GM21723 (cell line): ENCODE measurements around the gene LZTR1.
"Not testable (repeated sequence)": the region's sequence is repeated elsewhere in the genome, so short reads cannot be mapped to it uniquely, and the experiment has no call there.

Experiments used
- ATAC-seq: cut with Tn5 transposase; IDR thresholded peaks from one replicate; pipeline ENCODE4 v1.9.1; 2021; ENCODE audit warnings: mild to moderate bottlenecking, moderate library complexity; ENCODE audit not compliant: unreplicated experiment

Gene LZTR1

GRCh38 chr22:20965104-20965887, 16.8 kb upstream of the LZTR1 start:
- no peak for ATAC-seq

GRCh38 chr22:20965888-20966855, 15.9 kb upstream of the LZTR1 start:
- ATAC-seq: no peak

- no peak for ATAC-seq
Observed at GRCh38 chr22:20966883-20967696, 15.0 kb upstream of the LZTR1 start, which contains the start of gene AIFM3. Gene AIFM3, plus strand, starts transcription at chr22:20967255. Its CDS starts 690 bp downstream, at chr22:20967945.

GRCh38 chr22:20967697-20968211, 14.3 kb upstream of the LZTR1 start:
- no peak for ATAC-seq

- ATAC-seq: no peak
Observed at GRCh38 chr22:20968281-20968977, 13.7 kb upstream of the LZTR1 start.

- ATAC-seq: no peak
Observed at GRCh38 chr22:20970939-20971657, 11.0 kb upstream of the LZTR1 start.

- ATAC-seq: not testable (repeated sequence)
Observed at GRCh38 chr22:20972014-20972694, 9.9 kb upstream of the LZTR1 start.

- no peak for ATAC-seq
Observed at GRCh38 chr22:20972933-20973577, 9.0 kb upstream of the LZTR1 start.

- ATAC-seq: no peak
Observed at GRCh38 chr22:20973634-20974286, 8.3 kb upstream of the LZTR1 start.

GRCh38 chr22:20974336-20974955, 7.7 kb upstream of the LZTR1 start:
- ATAC-seq: no peak

GRCh38 chr22:20975541-20976290, 6.4 kb upstream of the LZTR1 start:
- ATAC-seq: no peak

- ATAC-seq: no peak
Observed at GRCh38 chr22:20976291-20976877, 5.7 kb upstream of the LZTR1 start.

- ATAC-seq: no peak
Observed at GRCh38 chr22:20977019-20977418, 5.1 kb upstream of the LZTR1 start.

- no peak for ATAC-seq
Observed at GRCh38 chr22:20977516-20978170, 4.5 kb upstream of the LZTR1 start.

GRCh38 chr22:20978419-20978818, 3.7 kb upstream of the LZTR1 start:
- ATAC-seq: no peak
